AG08396 (cell line): ENCODE data around the gene FLNB.

Experiments used
- DNase-seq: peaks from one replicate; pipeline ENCODE4 v3.0.0; 2012; ENCODE audit warnings: low spot score, mixed read lengths

The FLNB gene

DNA sequence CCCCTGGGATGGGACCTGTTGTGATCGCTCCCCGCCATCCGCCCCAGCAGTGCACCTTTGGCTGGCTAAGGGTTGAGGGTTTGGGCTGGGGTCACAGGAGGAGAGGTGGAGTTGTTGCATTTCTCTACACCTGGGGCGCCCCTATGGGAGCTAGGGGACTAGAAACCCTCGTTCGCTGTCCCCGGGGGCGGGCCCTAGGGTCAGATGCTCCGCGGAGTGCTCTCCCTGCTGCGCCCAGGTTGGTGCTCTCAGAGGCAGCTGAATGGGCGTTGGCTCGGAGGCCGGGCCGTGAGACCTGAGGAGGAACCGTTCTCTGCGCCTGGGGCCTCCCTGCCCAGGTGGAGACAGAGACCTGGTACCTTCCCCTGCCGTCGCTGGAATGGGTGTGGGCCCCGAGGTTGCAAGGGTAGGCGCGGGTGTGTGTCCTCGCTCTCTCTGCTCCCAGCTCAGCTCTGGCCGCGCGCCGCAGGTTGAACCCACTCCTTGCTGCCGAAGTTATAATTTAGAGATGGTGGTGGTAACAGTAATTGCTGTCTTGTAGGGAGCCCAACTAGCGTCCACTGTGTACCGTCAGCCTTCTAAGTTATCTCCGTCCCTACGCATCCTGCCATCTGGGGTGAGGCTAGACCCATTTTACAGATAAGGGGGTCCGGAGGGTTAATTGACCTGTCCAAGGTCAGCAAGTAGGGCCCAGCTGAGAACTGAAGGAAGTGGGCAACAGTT, 965 bp downstream of the FLNB start:
- no peak for DNase-seq

DNA sequence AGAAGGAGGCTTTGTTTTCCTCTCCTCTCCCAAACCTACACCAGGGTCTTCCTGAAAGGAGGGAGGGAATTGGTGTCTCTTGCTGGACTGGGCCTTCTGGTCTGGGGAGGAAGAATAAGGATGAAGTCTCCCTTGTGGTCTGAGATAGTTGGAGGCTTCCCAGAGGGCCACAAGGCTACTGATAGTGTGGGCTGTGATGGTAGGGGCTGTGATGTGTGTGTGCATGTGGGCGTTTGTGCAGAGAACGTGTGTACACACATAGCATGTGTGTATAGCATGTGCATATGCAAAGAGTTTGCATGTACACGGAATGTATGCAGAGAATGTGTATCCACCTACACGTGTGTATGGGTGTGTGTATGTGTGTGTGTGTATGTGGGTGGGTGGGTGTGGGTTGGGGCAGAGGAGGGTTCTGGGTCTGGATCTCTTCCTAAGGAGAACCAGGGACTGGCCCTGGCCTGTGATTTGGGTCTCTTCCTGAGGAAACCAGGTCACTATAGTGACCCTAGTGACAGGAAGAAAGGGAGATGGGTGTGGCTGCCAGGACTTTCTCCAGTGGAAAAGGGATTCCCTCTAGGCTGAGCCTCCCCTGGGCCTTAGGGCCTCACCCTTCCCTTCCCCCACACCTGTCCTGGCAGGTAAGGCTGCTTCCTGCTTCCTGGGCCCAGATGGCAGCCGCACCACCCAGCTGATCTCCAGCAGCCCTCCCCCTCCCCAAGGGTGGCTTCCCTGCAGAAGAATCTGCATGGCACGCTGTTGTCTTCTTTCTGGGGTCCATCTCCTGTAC, 1.7 kb downstream of the FLNB start:
- DNase-seq: no peak

- DNase-seq: no peak
Measured at GRCh38 chr3:58010562-58010961, 2.3 kb downstream of the FLNB start.

GRCh38 chr3:58011580-58011979, 3.4 kb downstream of the FLNB start:
- no peak for DNase-seq

DNA sequence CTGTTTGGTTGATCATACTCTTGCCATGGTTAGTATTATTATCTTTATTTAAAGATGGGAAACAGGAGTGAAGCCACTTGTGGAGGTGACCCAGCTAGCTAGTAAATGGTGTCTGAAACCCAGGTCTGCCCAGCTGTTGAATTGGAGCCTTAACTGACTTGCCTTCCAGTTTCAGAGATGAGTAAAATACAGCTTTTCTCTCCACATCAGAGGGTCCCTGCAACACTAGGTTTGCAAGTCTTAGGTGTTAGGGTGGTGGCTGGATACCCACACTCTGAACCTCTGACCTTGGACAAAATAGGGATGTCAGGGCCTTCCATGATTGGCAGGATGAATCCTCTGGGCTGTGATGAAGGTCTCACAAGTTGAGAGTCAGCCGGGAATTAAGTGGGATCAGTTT, 4.1 kb downstream of the FLNB start:
- DNase-seq: no peak

DNA sequence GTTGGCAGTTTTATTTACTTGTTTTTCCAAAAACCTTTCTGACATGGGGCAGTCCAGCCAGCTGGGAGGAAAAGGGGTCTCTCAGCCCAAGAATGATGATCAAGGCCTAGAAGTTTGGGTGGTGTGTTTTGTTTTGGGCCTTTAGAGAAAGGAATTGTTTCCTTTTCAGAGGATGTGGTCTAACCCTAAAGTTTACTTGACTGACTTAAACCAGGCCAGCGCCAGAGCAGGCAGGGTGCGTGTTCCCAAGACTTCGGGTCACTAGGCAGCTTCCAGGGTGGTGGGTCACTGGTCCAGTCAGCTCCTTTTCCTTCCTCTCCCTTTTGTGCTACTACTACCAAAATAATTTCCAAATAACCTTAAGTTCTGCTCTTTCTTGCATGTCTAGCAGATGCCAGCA, 4.9 kb downstream of the FLNB start:
- DNase-seq: no peak

GRCh38 chr3:58013973-58014649, 5.9 kb downstream of the FLNB start:
- peak; percentile 90 for DNase-seq

- no peak for DNase-seq
Measured at GRCh38 chr3:58015520-58015915, 7.3 kb downstream of the FLNB start.

GRCh38 chr3:58016710-58017109, 8.5 kb downstream of the FLNB start:
- DNase-seq: no peak

DNA sequence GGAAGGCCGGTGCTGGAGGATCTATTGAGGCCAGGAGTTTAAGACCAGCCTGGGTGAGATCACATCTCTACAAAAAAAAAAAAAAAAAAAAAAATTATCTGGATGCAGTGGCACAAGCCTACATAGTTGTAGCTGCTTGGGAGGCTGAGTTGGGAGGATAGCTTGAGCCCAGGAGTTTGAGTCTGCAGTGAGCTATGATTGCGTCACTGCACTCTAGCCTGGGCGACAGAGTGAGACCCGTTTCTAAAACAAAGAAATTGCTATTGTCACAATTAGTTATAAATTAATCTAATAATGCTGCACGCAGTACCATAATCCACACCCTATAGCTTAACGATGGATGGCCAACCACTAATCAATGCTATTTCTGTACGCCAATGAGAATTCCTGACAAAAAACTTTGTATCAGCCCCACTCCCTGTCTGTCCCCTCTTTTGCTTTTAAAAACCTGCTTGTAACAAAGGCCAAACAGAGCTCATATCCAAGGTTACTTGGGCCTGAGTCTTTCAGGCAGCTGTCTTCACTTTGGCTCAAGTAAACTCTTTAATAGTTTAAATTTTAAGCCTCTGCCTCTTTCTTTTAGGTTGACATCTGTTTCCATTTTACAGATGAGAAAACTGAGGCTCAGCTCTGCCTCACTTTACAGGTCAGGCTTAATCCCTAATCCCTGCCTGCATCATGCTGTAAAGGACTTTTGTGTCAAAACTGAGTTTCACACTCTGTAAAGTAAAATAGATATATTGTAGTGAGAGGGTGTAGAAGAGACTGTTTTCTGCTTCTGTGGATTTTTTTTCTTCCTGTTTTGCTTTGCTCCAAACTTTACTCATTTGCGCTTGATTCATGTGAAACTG, 10.9 kb downstream of the FLNB start:
- no peak for DNase-seq

GRCh38 chr3:58020783-58021071, 12.5 kb downstream of the FLNB start:
- DNase-seq: no peak

- DNase-seq: no peak
Measured at GRCh38 chr3:58021072-58021959, 13.1 kb downstream of the FLNB start.

DNA sequence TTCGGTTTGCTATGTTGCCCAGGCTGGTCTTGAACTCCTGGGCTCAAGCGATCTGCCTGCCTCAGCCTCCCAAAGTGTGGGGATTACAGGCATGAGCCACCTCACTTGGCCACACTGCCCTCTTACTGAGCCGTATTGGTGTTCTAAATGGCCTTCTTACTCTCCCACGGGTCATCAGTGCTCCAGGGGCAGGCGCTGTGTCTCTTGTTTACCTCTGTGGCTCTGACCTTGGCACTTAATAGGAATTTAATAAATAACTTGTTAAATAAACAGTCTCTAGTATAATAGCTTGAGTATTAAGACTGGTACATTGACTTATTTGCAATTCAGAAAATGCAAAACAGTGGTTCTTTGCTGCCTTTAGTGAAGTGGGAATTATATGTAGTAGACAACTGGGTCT, 13.7 kb downstream of the FLNB start:
- DNase-seq: no peak

- DNase-seq: no peak
Measured at GRCh38 chr3:58022490-58022889, 14.3 kb downstream of the FLNB start.

DNA sequence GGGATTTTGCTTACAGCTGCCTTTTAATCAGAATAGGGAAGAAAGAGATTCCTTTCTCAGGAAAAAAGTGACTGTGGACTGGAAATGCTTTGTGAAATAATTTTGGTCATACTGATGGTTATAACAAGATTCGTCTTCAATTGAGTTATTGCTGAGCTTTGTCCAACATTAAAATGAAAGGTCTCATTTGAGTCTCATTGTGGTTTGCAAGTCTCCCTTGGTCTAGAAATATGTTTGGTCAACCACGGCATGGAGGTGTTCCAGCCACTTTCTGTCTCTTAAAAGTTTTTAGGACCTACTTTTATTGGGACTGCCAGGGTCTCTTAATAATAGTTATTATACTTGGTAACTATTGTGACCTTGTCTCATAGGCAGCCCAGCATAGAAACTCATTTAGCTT, 15.3 kb downstream of the FLNB start:
- DNase-seq: no peak

GRCh38 chr3:58025406-58025805, 17.2 kb downstream of the FLNB start:
- no peak for DNase-seq

DNA sequence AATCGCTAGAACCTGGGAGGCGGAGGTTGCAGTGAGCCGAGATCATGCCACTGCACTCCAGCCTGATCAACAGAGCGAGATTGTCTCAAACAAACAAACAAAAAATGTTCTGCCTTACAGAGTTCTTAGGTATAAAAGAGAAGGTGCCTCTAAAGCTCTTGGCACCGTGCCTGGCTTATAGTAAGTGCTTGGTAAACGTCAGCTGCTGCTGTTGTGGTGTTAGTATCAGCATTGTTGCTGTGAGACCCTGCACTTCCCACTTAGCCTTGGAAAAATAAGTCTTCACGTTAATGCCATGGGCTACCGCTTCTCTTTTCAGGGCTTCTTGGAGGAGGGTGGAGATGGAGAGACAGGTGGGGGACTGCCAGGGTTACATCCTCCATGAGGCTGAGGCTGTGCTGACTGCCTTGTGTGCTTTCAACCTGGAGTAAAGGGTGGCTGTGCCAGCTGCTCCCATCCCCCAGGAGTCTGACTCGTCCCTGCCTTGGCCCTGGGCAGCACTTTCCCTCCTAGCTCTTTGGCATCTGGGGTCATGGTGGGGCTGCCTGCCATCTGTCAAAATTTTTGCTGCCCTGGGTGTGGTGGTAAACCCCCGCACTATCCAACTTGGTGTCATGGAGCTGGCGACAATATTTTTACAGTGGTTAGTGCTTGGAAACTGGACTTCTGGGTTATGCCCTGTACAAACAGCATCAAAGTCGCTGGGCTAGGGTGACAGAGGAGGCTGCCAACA, 17.8 kb downstream of the FLNB start:
- DNase-seq: no peak

DNA sequence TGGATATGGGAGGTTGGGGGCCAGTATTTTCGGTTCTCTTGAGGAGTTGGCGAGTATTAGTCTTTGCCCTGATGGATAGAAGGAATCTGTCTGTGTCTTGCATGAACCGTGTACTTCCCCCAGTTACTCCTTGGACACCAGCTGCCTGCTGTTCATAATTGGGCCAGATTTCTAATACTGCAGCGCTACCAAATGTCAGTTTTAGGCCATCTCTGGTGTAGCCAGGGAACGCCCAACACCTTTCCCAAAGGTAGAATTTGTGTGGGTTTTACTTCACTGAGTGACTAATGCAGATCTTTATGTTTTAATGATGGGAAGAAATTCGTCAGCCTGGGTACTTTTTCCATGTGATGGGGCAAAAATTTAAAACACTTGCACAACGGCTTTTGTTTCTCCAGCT, 18.4 kb downstream of the FLNB start:
- no peak for DNase-seq

GRCh38 chr3:58027704-58028317, 19.6 kb downstream of the FLNB start:
- no peak for DNase-seq

DNA sequence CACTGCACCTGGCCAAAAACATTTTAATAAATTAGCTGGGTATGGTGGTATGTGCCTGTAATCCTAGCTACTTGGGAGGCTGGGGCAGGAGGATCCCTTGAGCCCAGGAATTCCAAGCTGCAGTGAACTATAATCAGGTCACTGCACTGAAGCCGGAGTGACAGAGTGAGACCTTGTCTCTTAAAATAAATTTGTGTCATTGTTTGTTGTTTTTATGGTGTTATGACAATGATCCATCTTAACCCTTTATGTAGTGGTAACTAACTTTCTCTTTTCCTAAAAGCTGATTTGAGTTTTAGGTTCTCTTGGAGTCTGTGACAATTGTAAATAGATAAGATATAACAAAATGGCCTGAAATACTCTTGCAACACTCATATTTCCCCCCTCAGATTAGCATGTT, 20.7 kb downstream of the FLNB start:
- no peak for DNase-seq
